Activated CD8-positive, alpha-beta memory T cell treated with anti-CD3 and anti-CD28 coated beads for 24 hours (primary cell): Measurements from ENCODE around the gene CLCNKA.

Experiments
- DNase-seq: peaks from one replicate; pipeline ENCODE4 v3.0.0-alpha.2; 2020

CLCNKA gene

DNA sequence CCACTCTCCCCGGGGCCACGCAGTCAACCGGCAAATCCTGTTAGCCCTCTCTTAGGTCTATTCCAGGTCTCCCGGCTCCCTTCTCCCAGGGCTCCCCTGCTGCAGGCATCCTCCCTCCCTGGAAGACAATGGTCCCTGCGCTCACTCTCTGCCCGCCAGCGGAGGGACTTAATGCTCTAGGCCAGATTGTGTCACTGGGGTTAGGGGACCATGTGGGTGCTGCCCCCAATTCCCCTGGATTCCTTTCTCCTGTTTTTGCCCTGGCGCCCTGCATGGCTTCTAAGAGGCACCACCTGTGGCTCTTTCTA is 43.4 kb downstream of the CLCNKA start:
- no peak for DNase-seq

DNA sequence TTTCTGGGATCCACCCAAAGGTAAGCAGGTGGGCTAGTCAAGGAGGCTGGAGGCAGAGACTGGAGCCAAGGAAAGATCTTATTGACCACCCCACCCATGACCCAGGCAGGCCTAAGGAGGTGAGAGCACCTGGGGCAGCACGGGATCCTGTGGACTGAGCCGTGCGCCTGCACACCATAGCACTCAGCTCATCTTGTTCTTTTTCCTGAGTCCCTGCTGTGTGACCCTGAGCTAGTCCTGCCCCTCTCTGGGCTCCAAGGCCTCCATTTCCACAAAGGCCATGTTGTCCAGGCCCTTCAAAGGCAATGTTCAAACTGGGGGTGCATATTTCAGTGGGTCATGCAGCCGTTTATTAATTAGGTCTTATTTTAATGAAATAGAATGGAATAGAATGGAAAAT is 44.4 kb downstream of the CLCNKA start:
- DNase-seq: no peak

GRCh38 chr1:16067127-16067768 is 45.4 kb downstream of the CLCNKA start:
- DNase-seq: no peak

- no peak for DNase-seq
Observed at GRCh38 chr1:16067933-16068332, 46.1 kb downstream of the CLCNKA start.

DNA sequence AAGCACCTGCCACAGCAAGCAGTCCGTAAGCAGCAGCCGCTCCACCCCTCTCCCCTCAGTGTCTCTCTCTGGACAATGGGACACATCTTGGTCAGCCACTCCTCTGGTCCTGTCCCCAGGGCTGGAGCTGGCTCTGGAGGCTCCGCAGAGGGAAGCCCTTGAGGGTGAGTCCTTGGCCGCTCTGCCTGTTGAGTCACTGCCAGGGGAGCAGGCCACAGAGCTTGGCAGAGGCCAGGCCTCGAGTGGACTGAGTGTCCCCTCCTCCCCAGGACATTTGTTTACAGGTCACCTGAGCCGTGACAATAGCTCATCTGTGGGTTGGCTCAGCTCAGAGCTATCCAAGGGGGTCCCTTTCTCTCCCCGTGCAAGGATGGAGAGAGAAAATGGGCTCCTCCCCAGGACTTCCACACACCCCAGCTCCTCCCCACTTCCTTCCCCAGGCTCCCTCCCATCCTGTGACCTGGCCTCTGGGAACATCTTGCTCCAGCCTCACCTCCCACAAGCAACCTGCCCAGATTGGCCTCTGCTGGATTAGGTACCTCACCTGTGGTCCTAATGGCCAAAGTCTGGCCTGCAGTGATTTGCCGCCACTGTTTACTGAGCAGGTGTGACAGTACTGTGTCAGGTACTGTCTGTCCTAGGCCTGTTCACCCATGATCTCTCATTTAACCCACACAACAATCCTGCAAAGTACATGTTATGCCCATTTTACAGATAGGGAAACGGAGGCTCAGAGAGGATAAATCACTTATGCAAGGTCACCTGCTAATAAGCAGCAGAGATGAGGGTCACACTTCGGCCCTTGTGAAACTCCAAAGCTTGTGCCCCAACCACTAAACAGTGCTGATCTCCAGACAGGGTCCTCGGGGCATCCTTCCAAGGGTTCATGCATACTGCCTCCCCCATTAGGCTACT is 46.8 kb downstream of the CLCNKA start:
- DNase-seq: no peak

DNA sequence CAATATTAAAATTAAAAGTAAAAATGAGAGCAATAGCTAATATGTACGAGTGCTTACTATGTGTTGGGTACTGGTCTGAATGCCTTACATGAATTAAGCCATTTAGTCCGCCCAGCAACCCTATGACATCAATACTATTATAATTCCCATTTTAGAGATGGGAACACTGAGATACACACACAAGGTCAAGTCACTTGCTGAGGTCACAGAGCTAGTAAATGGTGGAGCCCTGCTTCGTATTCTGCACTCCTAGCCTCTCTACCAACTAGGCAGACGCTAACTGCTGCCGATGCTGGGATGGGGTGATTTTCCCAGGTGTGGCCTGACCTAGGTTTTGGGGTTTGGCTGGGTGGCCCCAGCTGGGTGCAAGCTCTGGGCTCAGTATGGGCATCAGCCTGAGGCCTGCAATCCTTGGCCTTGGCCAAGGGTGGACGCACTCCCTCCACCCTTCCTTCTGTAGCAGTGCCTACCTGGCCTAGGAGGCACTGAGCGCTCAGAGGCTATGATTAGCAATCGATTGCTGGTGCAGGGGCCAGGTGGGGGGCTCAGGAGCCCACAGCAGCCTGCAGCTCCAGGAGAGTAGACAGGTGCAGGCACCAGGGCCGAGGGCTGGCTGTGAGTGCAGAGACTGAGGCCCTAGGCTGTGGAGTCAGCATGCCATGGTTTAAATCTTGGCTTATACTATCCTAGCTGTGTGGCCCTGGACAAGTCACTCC is 49.0 kb downstream of the CLCNKA start:
- DNase-seq: no peak

DNA sequence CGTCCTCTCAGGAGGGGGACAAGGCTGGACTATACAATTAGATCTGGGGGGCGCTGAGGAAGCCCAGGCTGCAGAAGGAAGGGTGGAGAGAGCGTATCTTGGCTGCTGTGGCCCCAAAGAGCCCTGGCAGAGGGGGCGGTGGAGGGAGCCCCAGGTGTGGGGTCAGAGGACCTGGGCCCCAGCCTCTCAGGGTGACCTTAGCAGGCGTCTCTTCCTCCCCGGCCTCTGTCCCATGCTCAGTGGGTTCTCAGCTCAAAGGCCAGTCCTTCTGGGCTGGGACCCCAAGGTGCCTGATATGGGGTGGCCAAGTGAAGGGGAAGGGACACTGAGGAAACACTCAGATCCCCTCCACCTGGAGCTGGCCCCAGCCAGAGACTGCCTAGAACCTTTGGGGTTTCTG is 49.8 kb downstream of the CLCNKA start:
- DNase-seq: no peak

DNA sequence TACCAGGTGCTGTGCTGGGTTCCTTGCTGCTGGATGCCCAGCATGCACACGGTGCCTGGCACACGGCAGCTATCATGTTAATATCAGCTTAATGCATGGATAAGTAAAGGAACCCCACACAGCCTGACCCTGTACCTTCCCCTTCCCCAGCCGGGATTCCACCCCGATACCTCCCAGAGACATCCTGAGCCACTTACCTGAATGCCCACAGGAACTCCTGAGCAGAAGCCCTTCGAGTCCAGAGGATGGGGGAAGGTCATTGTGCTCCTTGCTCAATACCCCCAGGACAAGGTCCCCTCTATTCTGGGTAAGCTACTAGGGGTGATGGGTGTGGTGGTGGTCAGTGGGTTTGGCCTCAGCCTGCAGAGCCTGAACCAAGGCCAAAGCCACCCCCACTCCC is 50.3 kb downstream of the CLCNKA start:
- no peak for DNase-seq

DNA sequence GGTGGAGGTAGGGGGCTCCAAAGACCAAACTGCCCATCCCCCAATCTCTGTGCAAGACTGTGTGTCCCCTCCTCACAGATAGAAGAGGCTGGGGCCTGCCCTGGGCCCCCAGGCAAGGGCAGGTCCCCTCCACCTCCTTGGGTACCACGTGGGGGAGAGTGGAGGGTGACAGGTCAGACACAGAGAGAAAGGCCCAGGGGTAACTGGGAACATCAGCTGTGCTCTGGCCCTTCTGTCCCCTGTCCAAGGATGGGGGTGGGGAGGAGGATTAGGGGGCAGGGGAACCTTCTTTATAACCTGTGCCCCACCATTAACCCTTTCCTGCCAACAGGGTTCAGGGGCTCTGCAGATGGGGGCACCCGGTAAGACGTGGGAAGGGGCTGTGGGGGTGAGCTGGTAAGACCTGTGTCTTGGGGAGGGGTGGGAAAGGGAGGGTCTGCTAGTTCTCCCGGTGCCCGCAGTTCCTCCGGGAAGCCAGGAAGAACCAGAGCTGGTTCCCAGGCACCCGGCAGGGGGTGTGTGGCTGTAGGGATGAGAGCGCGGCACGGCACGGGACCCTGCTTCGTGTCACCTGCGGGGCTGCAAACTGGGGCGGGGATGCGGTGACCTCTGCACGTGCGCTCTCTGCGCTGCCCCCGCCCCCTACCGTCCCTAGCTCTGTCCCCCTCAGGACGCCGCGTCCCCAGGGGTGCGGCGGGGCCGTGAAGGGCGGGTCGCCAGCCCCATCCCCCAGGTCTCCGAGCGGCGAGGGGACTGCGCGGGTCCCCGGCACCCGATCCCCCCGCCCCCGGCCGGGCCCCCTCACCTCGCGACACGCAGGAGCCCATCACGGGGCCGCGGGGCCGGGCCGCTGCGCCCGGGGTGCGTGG is 51.0 kb downstream of the CLCNKA start:
- no peak for DNase-seq

GRCh38 chr1:16073490-16074119 is 51.8 kb downstream of the CLCNKA start, which contains the start of gene FAM131C:
TSS of gene FAM131C (minus strand) at chr1:16073651. CDS start at chr1:16073442, 209 bp downstream.
- DNase-seq: peak; percentile 73

DNA sequence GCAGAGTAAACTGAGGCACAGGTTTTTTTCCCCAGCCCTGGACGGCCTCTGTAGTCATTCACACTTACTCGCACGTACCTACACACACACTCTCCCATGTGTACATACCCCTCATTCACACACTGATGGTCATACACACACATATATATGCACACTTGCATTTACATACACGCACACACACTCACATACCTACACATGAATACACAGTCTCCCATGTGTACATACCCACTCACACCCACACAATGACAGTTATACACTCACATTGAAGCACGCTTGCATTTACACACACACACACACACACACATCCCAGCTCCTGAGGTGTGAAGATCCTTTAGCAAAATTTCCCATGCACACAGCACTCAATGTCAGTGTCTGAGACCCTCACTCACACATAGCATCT is 52.4 kb downstream of the CLCNKA start:
- no peak for DNase-seq

GRCh38 chr1:16075337-16076030 is 53.6 kb downstream of the CLCNKA start:
- DNase-seq: no peak

DNA sequence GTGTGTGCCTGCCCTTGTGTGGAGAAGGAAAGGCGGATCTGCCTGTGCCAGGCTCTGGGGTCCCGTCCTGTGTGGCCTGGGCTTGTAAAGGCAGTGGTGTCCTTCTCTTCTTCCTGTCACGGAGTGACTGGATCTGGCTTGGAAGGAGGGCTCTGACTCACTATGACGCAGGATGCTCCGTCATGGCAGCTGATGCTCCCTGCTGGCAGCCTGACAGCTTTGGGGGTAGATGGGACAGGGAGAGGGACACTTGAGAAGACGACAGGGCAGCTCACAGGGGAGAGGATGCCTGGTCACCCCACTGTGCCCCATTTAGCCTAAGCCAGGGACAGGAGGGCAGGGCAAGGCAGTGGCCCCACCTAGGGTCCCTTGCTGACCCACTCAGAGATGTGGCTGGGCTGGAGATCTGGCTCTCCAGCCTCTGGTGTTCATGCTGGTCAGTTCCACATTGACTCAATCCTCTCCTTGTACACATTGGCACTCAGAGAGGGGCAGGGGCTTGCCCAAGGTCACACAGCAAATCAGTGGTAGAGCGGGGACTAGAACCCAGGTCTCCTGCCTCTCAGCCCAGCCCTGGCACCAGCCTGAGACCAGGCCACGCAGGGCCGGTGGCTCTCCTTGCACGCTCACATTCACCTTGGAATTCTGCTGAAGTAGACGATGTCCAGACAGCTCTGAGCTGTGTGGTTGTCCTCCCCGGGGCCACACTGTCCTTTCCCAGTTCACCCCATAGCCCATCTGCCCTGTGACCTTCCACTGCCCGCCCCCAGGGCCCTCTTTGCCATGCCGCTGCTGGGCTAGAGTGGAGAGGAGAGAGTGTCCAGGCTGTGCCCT is 54.4 kb downstream of the CLCNKA start:
- no peak for DNase-seq

DNA sequence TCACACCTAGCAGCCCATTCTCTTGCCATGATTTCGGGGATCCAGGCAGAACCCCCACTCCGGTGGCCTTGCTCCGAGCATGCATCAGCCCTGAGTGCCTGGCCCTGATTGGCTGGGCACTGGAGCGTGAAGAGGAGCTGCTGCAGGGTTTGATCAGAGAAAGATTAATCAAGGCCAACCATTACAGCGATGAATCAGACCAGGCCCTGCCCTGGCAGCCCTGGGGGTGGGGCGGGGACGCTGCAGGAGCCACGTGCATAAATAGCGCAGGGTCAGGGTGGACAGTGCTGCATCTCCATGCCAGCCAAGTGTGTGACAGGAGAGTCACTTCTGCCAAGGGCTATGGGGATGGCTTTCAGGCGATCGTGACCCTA is 55.0 kb downstream of the CLCNKA start:
- no peak for DNase-seq

GRCh38 chr1:16077406-16078245 is 55.8 kb downstream of the CLCNKA start:
- DNase-seq: no peak

GRCh38 chr1:16078925-16079656 is 57.3 kb downstream of the CLCNKA start:
- peak; percentile 89 for DNase-seq

- no peak for DNase-seq
Observed at GRCh38 chr1:16080422-16081150, 58.8 kb downstream of the CLCNKA start.

DNA sequence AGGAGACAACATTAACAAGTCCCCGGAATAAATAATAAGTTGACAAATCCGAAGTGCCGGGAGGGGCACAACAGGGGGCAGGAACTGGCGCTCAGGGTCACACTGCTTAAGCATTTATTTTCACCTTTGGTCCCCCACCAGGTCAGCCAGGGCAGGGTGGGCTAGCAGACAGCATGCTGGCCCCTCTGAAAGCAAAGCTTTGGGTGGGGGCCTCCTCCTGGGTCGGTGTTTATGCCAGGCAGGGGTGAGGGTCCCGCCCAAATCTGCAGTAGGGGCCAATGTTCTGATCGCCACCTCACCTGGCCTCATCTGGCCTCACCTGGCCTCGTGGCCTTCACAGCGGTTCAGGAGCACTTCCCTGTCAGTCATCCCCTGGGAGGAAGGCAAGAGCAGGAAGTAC is 59.8 kb downstream of the CLCNKA start:
- DNase-seq: no peak
